22Rv1 (cell line): ENCODE results near the gene BIRC5.

Source experiments
- ZFX ChIP-seq: fragments of 450-650 bp; IDR thresholded peaks from 2 replicates; pipeline ENCODE4 v1.6.1; 2017; ENCODE audit warnings: antibody characterized with exemption, borderline replicate concordance
- TF ChIP-seq, protein P1 (sequence below): fragments of 450-650 bp; IDR thresholded peaks from 2 replicates; pipeline ENCODE4 v1.5.1; 2017; ENCODE audit warnings: mild to moderate bottlenecking

DNA sequence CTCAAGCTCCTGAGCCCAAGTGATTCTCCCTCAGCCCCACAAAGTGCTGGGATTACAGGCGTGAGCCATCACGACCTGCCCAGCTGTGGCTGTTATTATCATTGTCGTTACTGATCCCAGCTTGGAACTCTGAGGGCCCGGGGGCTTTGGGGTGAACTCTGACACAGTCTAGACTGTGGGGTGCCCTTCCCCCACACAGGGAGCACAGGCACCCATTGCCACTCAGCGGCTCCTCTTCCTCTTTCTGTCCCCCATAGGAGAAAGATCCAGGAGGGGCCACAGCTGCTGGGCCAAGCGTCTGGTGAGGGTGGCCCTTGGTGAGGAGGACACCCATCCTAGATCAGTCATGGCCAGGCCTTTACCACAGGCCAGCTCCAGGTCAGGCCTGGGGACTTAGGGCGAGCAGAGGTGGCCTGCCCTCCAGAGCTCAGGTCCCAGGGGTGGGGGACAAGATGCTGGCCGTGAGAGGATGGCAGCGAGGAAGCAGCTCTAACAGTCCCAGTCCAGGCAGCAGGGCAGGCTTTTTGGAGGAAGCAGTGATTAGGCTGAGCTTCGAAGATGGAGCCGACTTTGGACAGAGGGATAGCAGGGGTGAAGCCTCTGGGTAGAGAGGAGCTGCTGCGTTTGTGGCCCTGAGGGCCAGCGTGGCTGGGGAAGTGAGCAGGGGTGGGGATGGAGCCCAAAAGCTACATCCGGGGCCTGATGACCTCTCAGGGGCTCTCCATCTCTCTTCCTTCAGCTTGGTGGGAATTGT, 42.1 kb downstream of the BIRC5 start:
- TF ChIP-seq, protein P1, sequence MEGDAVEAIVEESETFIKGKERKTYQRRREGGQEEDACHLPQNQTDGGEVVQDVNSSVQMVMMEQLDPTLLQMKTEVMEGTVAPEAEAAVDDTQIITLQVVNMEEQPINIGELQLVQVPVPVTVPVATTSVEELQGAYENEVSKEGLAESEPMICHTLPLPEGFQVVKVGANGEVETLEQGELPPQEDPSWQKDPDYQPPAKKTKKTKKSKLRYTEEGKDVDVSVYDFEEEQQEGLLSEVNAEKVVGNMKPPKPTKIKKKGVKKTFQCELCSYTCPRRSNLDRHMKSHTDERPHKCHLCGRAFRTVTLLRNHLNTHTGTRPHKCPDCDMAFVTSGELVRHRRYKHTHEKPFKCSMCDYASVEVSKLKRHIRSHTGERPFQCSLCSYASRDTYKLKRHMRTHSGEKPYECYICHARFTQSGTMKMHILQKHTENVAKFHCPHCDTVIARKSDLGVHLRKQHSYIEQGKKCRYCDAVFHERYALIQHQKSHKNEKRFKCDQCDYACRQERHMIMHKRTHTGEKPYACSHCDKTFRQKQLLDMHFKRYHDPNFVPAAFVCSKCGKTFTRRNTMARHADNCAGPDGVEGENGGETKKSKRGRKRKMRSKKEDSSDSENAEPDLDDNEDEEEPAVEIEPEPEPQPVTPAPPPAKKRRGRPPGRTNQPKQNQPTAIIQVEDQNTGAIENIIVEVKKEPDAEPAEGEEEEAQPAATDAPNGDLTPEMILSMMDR: no peak
- TF ChIP-seq ZFX: no peak
